ENCODE data around the gene HNRNPUL2. TPM values are rescaled to one million over a fixed set of nuclear protein-coding genes. Genes with fewer than 3 reads are reported as not detected.

HNRNPUL2 gene
- polyA plus RNA-seq, 3 donors = 0.33 to 13.8 (median 0.88) TPM

GRCh38 chr11:62680825-62681240 lies 46.4 kb downstream of the HNRNPUL2 start:
- H3K4me2 ChIP-seq (replicated peaks; ENCODE audit: extremely low read depth, low read length, poor library complexity, severe bottlenecking) = no peak overlapping the region
- intact Hi-C loops (cut with micrococcal nuclease) = no loop called here
- no peak overlapping the region for H3K4me3 Mint-ChIP-seq

More at GRCh38 chr11:62680825-62681240, 46.4 kb downstream of the HNRNPUL2 start:
- Mint-ChIP-seq H3K4me1 (peaks cover 30% of the 10 kb centered on the region), H3K27ac (peak overlapping the region in 1 of 7 donors; percentile 30), H3K36me3 (peaks cover 21 to 25% of the 10 kb centered on the region in 2 donors), H3K27me3 (ENCODE audit: low read depth in 3 of 3) (peaks cover 0 to 3% (median 2%) of the 10 kb centered on the region in 3 donors), H3K9me3 (no peaks in the 10 kb centered on the region)
- H3K36me3 ChIP-seq (replicated peaks in 1 of 2; ENCODE audit: control insufficient read depth in 1 of 2, insufficient read depth in 2 of 2, low read length in 2 of 2) = peaks cover 17 to 20% of the 10 kb centered on the region in 2 donors
- H3K27ac ChIP-seq (ENCODE audit: low read depth in 1 of 2, low read length in 2 of 2) = no peak overlapping the region
- no peaks in the 10 kb centered on the region for H3K27me3 ChIP-seq (ENCODE audit: control insufficient read depth in 2 of 2, insufficient read depth in 2 of 2, low read length in 2 of 2)
- peaks cover 13 to 29% of the 10 kb centered on the region in 2 donors for H3K4me1 ChIP-seq (ENCODE audit: control insufficient read depth in 1 of 2, insufficient read depth in 2 of 2, low read length in 2 of 2)
- DNase-seq = peak; percentile 25 to 48 (median 26)
- no peaks in the 10 kb centered on the region for H3K9me3 ChIP-seq (replicated peaks in 1 of 2; ENCODE audit: control insufficient read depth in 1 of 2, insufficient read depth in 1 of 2, low read length in 2 of 2)
- H2AFZ ChIP-seq (ENCODE audit: insufficient read depth, low read depth, low read length, poor library complexity, severe bottlenecking) = peak overlapping the region; percentile 59
- H3K79me2 ChIP-seq (ENCODE audit: insufficient read depth, low read length) = peaks cover 30% of the 10 kb centered on the region
- peak; percentile 25 for TF ChIP-seq CTCF (IDR thresholded peaks at IDR 0.05)
- 27% methylated on average over 1 of the region's 4 CpGs for WGBS (ENCODE audit: insufficient coverage)
- no peak overlapping the region for H3K9ac ChIP-seq (ENCODE audit: insufficient read depth, low read length, poor library complexity, severe bottlenecking)
- peaks cover 20% of the 10 kb centered on the region for H4K20me1 ChIP-seq (ENCODE audit: insufficient read depth, low read length)
- no peak overlapping the region for H3K4me3 ChIP-seq (replicated peaks in 1 of 3; ENCODE audit: low read depth in 2 of 3, low read length in 3 of 3)
